H9 (cell line): Measurements from ENCODE around the gene TMCO4. TPM values are rescaled to one million over a fixed set of nuclear protein-coding genes. Genes with fewer than 3 reads are reported as not detected.
A peak's percentile ranks its signal among the peaks of the same experiment; 100 is the strongest.

Experiments used
- DNase-seq: peaks from one replicate; pipeline ENCODE4 v3.0.0-alpha.2; 2017
- H2AFZ ChIP-seq: one replicate; pipeline ENCODE4 v1.6.1; 2013; ENCODE audit warnings: mild to moderate bottlenecking, low read length, control low read depth, moderate library complexity
- H2AK5ac ChIP-seq: 2 replicates; pipeline ENCODE4 v1.6.1; 2013; ENCODE audit warnings: low read length, control low read depth, mixed read lengths; ENCODE audit not compliant: insufficient read length
- H2BK120ac ChIP-seq: one replicate; pipeline ENCODE4 v1.6.1; 2013; ENCODE audit warnings: low read depth, mild to moderate bottlenecking, low read length, control low read depth, inconsistent platforms; ENCODE audit not compliant: poor library complexity, severe bottlenecking
- H2BK12ac ChIP-seq: 2 replicates; pipeline ENCODE4 v1.6.1; 2013; ENCODE audit warnings: low read length, control low read depth, mixed read lengths, low read depth; ENCODE audit not compliant: insufficient read length
- H2BK15ac ChIP-seq: 2 replicates; pipeline ENCODE4 v1.6.1; 2013; ENCODE audit warnings: low read depth, low read length, control low read depth
- H2BK20ac ChIP-seq: one replicate; pipeline ENCODE4 v1.6.1; 2013; ENCODE audit warnings: low read depth, mild to moderate bottlenecking, low read length, control low read depth, inconsistent platforms; ENCODE audit not compliant: poor library complexity, severe bottlenecking
- H2BK5ac ChIP-seq: 2 replicates; pipeline ENCODE4 v1.6.1; 2013; ENCODE audit warnings: low read length, control low read depth, mixed read lengths; ENCODE audit not compliant: insufficient read length
- H3K14ac ChIP-seq: 2 replicates; pipeline ENCODE4 v1.6.1; 2013; ENCODE audit warnings: low read length, control low read depth; ENCODE audit not compliant: insufficient read depth
- H3K18ac ChIP-seq: 2 replicates; pipeline ENCODE4 v1.6.1; 2013; ENCODE audit warnings: low read depth, mild to moderate bottlenecking, mixed read lengths, low read length, control low read depth; ENCODE audit not compliant: insufficient read length
- H3K23ac ChIP-seq: 2 replicates; pipeline ENCODE4 v1.6.1; 2013; ENCODE audit warnings: low read length, control low read depth, mixed read lengths, low read depth; ENCODE audit not compliant: insufficient read length
- H3K23me2 ChIP-seq: 2 replicates; pipeline ENCODE4 v1.6.1; 2013; ENCODE audit warnings: low read depth, mild to moderate bottlenecking, mixed read lengths, low read length, control low read depth; ENCODE audit not compliant: insufficient read length, poor library complexity, severe bottlenecking
- H3K27ac ChIP-seq: 2 replicates; pipeline ENCODE4 v1.5.1; 2013; ENCODE audit warnings: low read length, control low read depth, mixed read lengths, low read depth; ENCODE audit not compliant: insufficient read length
- H3K27me3 ChIP-seq: 2 replicates; pipeline ENCODE4 v1.6.1; 2013; ENCODE audit warnings: low read length, control low read depth, inconsistent platforms; ENCODE audit not compliant: insufficient read depth
- H3K4ac ChIP-seq: 2 replicates; pipeline ENCODE4 v1.6.1; 2013; ENCODE audit warnings: low read depth, mild to moderate bottlenecking, control low read depth, inconsistent platforms, low read length, moderate library complexity
- H3K4me1 ChIP-seq: 2 replicates; pipeline ENCODE4 v1.6.1; 2013; ENCODE audit warnings: low read length, control low read depth, inconsistent platforms; ENCODE audit not compliant: insufficient read depth
- H3K4me2 ChIP-seq: 2 replicates; pipeline ENCODE4 v1.6.1; 2013; ENCODE audit warnings: low read length, control low read depth, mixed read lengths; ENCODE audit not compliant: insufficient read length, insufficient read depth
- H3K56ac ChIP-seq: 2 replicates; pipeline ENCODE4 v1.6.1; 2013; ENCODE audit warnings: low read depth, mild to moderate bottlenecking, mixed read lengths, low read length, control low read depth; ENCODE audit not compliant: insufficient read length
- H3K79me1 ChIP-seq: 2 replicates; pipeline ENCODE4 v1.6.1; 2013; ENCODE audit warnings: low read depth, mild to moderate bottlenecking, moderate library complexity, low read length, control low read depth, inconsistent platforms; ENCODE audit not compliant: insufficient read depth, poor library complexity, severe bottlenecking
- H3K79me2 ChIP-seq: 2 replicates; pipeline ENCODE4 v1.6.1; 2013; ENCODE audit warnings: low read length, control low read depth, inconsistent platforms; ENCODE audit not compliant: insufficient read depth
- H3K9ac ChIP-seq: 2 replicates; pipeline ENCODE4 v1.6.1; 2013; ENCODE audit warnings: low read length, control low read depth, mixed read lengths; ENCODE audit not compliant: insufficient read length; ENCODE audit errors: extremely low read depth
- H3K9me3 ChIP-seq: one replicate; pipeline ENCODE4 v1.6.1; 2013; ENCODE audit warnings: low read depth, low read length, inconsistent platforms; ENCODE audit not compliant: control insufficient read depth
- H3T11ph ChIP-seq: one replicate; pipeline ENCODE4 v1.6.1; 2013; ENCODE audit warnings: mild to moderate bottlenecking, low read length, control low read depth, inconsistent platforms
- H4K20me1 ChIP-seq: one replicate; pipeline ENCODE4 v1.6.1; 2013; ENCODE audit not compliant: control insufficient read depth, insufficient read length, insufficient read depth
- H4K5ac ChIP-seq: 2 replicates; pipeline ENCODE4 v1.6.1; 2013; ENCODE audit warnings: low read depth, mild to moderate bottlenecking, mixed read lengths, low read length, control low read depth; ENCODE audit not compliant: insufficient read length
- H4K8ac ChIP-seq: replicated peaks from 2 replicates; pipeline ENCODE4 v1.6.1; 2013; ENCODE audit warnings: low read length, control low read depth, mixed read lengths, low read depth; ENCODE audit not compliant: insufficient read length
- H4K91ac ChIP-seq: 2 replicates; pipeline ENCODE4 v1.6.1; 2013; ENCODE audit warnings: low read depth, mild to moderate bottlenecking, moderate library complexity, mixed read lengths, low read length, control low read depth; ENCODE audit not compliant: insufficient read length
- H3K27ac Mint-ChIP-seq, 3 experiments: 2 replicates in 2 of 3; 3 replicates in 1 of 3; pipeline ENCODE4 v1.8.0; 2020 to 2021; ENCODE audit warnings: mixed read lengths in 3 of 3, mild to moderate bottlenecking in 1 of 3, moderate library complexity in 1 of 3
- H3K27me3 Mint-ChIP-seq: 2 replicates; pipeline ENCODE4 v1.8.0; 2021; ENCODE audit warnings: low read depth, mild to moderate bottlenecking, moderate library complexity, mixed read lengths
- H3K36me3 Mint-ChIP-seq, 3 experiments: 2 replicates in 2 of 3; 3 replicates in 1 of 3; pipeline ENCODE4 v1.8.0; 2020 to 2021; ENCODE audit warnings: low read depth in 3 of 3, mixed read lengths in 3 of 3; ENCODE audit not compliant: insufficient read depth in 1 of 3
- H3K4me1 Mint-ChIP-seq, 2 experiments: 2 replicates each; pipeline ENCODE4 v1.8.0; 2020; ENCODE audit warnings: mixed read lengths in 2 of 2
- H3K4me3 Mint-ChIP-seq, 2 experiments: 2 replicates in 1 of 2; 3 replicates in 1 of 2; pipeline ENCODE4 v1.8.0; 2020 to 2021; ENCODE audit warnings: mild to moderate bottlenecking in 2 of 2, mixed read lengths in 2 of 2, moderate library complexity in 1 of 2
- H3K9me3 Mint-ChIP-seq, 2 experiments: 2 replicates in 1 of 2; 3 replicates in 1 of 2; pipeline ENCODE4 v1.8.0; 2020; ENCODE audit warnings: mild to moderate bottlenecking in 2 of 2, mixed read lengths in 2 of 2, moderate library complexity in 1 of 2
- CTCF ChIP-seq: fragments of 200-600 bp; sonication (generic); conservative IDR thresholded peaks from 3 replicates; pipeline ENCODE4 v1.8.0; 2021; ENCODE audit warnings: antibody characterized with exemption, mild to moderate bottlenecking
- WGBS: extraction: QIAGEN DNeasy Blood & Tissue Kit; methylation state at CpG from one replicate; pipeline ENCODE4 v1.1.7; 2013; ENCODE audit warnings: missing lambda C conversion rate, low lambda C conversion rate, mixed read lengths; ENCODE audit not compliant: insufficient read length; ENCODE audit errors: extremely low coverage; 5-methylcytosine and 5-hydroxymethylcytosine counted together
- total RNA-seq: library from RNA; stranded (reverse); gene quantifications from 2 replicates; pipeline ENCODE4 v1.2.1, GENCODE V29; 2021

TMCO4 gene
- total RNA-seq, 1 experiment from 2014 or later = 4.0 TPM

GRCh38 chr1:19802269-19802668 is 2.6 kb upstream of the TMCO4 start:
- Histone ChIP-seq H3K4ac (no peak overlapping the region), H3T11ph (no peak overlapping the region), H3K79me1 (no peaks in the 10 kb centered on the region), H4K8ac (no peak overlapping the region), H3K56ac (no peak overlapping the region), H3K4me1 (no peaks in the 10 kb centered on the region), H3K27me3 (peaks cover 10% of the 10 kb centered on the region; the same call in 1 of the 2 replicates), H3K9ac (no peak overlapping the region), H4K20me1 (no peaks in the 10 kb centered on the region), H2BK5ac (no peak overlapping the region), H2BK15ac (no peak overlapping the region), H2AFZ (no peak overlapping the region), H2BK20ac (no peak overlapping the region), H4K91ac (no peak overlapping the region), H3K9me3 (no peaks in the 10 kb centered on the region), H2AK5ac (no peak overlapping the region), H3K23me2 (no peaks in the 10 kb centered on the region), H4K5ac (no peak overlapping the region), H3K79me2 (no peaks in the 10 kb centered on the region), H3K27ac (no peak overlapping the region), H3K4me2 (no peak overlapping the region), H2BK12ac (no peak overlapping the region), H3K23ac (no peak overlapping the region), H3K18ac (no peak overlapping the region), H3K14ac (no peak overlapping the region), H2BK120ac (no peak overlapping the region)
- Mint-ChIP-seq H3K36me3 (no peaks in the 10 kb centered on the region), H3K27me3 (peaks cover 64% of the 10 kb centered on the region), H3K4me3 (no peak overlapping the region), H3K27ac (peak overlapping the region in 1 of 3 experiments; percentile 22; a peak in 1 of 7 replicates), H3K9me3 (no peaks in the 10 kb centered on the region; a peak in 1 of 5 replicates), H3K4me1 (peaks cover 27 to 41% of the 10 kb centered on the region in 2 experiments)
- no CpG with 5 or more reads among the region's 7 CpGs for WGBS
- DNase-seq = peak; percentile 64
- TF ChIP-seq CTCF = no peak
